Measurements from ENCODE around the gene KIF26B.

The KIF26B gene

DNA sequence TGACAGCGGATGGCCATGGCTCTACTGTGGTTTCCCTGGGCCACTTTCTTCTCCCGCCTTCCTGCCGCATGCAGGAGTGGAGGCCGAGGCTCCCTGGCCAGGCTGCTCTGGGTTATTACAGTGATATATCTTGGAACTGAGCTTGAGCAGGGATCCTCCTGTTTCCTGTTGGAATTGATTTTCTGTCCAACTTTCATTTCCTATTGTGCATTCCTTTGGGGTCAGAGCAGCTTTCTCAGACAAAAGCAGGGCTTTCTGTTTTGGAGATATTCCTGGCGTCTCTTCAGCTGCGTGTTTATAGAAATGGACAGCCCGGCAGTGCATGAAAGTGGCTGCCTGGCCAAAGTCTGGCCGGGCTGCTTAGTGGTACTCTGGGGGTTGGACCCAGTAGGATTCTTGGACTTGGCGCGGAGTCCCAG lies 146.4 kb downstream of the KIF26B start:
- H3K4me3 ChIP-seq (ENCODE audit: low read depth, low read length): no peak overlapping the region
- TF ChIP-seq, protein P1, sequence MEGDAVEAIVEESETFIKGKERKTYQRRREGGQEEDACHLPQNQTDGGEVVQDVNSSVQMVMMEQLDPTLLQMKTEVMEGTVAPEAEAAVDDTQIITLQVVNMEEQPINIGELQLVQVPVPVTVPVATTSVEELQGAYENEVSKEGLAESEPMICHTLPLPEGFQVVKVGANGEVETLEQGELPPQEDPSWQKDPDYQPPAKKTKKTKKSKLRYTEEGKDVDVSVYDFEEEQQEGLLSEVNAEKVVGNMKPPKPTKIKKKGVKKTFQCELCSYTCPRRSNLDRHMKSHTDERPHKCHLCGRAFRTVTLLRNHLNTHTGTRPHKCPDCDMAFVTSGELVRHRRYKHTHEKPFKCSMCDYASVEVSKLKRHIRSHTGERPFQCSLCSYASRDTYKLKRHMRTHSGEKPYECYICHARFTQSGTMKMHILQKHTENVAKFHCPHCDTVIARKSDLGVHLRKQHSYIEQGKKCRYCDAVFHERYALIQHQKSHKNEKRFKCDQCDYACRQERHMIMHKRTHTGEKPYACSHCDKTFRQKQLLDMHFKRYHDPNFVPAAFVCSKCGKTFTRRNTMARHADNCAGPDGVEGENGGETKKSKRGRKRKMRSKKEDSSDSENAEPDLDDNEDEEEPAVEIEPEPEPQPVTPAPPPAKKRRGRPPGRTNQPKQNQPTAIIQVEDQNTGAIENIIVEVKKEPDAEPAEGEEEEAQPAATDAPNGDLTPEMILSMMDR (IDR thresholded peaks at IDR 0.05; ENCODE audit: control insufficient read depth, extremely low read depth, insufficient read depth): no peak
- DNase-seq (ENCODE audit: low read depth): no peak

DNA sequence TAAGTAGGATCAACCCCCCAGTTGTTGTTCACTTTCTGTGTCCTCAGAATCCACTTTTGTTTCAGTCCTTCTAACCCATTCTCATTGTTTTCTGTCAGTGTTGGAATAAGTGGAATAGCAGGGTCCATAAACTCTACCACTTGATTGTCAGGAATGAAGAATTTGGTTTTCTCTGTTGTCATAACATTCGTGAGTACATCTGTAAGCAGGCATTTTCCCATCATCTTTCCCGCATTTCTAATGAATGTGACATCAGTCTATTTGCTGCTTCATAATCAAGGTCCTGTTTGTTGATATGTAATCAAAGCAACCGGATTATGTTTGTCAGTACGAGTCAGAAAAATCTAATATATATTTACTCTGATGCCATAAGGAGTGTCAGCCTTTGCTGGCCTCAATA lies 147.1 kb downstream of the KIF26B start:
- TF ChIP-seq, protein P1 (IDR thresholded peaks at IDR 0.05; ENCODE audit: control insufficient read depth, extremely low read depth, insufficient read depth): no peak
- no peak overlapping the region for H3K4me3 ChIP-seq (ENCODE audit: low read depth, low read length)
- no peak for DNase-seq (ENCODE audit: low read depth)

DNA sequence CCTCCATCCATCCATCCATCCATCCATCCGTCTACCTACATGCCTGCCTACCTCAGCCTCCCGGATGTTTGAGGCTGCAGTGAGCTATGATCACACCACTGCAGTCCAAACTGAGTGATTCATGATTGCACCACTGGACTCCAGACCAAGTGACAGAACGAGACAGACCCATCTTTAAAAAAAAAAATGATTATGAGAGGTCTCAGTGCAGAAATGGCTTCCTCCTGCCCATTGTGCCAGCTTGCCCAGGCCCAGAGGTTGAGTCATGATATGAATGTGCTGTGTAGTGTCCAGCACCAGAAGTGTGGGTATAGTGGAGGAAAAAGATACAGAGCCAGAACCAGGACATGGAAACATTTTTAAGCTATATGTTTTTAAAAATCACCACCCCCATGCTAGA lies 149.9 kb downstream of the KIF26B start:
- DNase-seq (ENCODE audit: low read depth): no peak
- H3K4me3 ChIP-seq (ENCODE audit: low read depth, low read length): no peak overlapping the region
- TF ChIP-seq, protein P1 (IDR thresholded peaks at IDR 0.05; ENCODE audit: control insufficient read depth, extremely low read depth, insufficient read depth): no peak

DNA sequence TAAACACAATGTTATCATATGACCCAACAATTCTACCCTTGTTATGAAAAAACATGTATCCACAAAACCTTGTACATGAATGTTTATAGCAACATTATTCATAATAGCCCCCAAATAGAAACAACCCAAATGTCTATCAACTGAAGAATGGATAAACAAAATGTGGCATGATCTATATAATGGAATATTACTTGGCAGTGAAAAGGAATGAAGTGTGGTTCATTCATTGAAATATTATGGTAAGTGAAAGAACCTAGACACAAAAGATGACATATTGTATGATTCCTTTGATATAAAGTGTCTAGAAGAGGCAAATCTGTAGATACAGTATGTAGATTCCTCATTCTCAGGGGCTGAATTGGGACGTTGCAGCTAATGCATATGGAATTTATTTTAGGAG lies 151.2 kb downstream of the KIF26B start:
- DNase-seq (ENCODE audit: low read depth): no peak
- H3K4me3 ChIP-seq (ENCODE audit: low read depth, low read length): no peak overlapping the region
- TF ChIP-seq, protein P1 (IDR thresholded peaks at IDR 0.05; ENCODE audit: control insufficient read depth, extremely low read depth, insufficient read depth): no peak

DNA sequence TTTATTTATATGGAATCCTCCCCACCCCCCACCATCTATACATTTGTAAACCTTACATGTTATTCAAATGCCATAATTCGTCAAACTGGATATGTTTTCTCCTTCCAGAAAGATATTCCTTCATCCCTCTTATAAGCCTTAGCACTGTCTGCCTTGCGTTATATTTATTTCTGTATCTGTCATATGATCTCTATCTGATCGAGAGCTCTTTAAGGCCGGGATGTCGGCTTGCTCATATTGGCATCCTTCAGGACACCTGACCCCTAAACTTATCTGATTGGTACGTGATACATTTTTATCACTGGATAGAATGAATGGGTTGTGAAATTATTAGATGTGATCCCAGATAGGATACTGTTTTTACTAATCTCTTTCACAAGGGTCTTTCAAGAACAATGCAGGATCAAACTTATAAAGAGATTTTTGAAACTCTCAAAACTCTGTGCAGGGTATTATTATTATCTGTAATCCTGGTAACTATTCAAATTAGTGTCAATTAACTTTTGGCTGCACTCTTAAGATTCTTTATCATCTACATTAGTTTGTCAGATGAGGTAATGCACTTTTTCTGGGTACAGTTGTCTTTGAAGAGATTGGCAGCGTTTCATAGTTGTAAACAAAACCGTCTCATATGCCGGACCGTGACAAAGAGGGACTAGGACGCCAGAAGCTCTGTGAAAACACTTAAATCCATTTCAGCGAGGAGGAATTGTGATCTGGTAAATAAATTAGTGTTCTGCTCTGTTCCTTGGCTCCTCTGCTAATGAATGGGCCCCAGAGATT lies 152.0 kb downstream of the KIF26B start:
- H3K4me3 ChIP-seq (ENCODE audit: low read depth, low read length): no peak overlapping the region
- TF ChIP-seq, protein P1 (IDR thresholded peaks at IDR 0.05; ENCODE audit: control insufficient read depth, extremely low read depth, insufficient read depth): no peak
- DNase-seq (ENCODE audit: low read depth): no peak

DNA sequence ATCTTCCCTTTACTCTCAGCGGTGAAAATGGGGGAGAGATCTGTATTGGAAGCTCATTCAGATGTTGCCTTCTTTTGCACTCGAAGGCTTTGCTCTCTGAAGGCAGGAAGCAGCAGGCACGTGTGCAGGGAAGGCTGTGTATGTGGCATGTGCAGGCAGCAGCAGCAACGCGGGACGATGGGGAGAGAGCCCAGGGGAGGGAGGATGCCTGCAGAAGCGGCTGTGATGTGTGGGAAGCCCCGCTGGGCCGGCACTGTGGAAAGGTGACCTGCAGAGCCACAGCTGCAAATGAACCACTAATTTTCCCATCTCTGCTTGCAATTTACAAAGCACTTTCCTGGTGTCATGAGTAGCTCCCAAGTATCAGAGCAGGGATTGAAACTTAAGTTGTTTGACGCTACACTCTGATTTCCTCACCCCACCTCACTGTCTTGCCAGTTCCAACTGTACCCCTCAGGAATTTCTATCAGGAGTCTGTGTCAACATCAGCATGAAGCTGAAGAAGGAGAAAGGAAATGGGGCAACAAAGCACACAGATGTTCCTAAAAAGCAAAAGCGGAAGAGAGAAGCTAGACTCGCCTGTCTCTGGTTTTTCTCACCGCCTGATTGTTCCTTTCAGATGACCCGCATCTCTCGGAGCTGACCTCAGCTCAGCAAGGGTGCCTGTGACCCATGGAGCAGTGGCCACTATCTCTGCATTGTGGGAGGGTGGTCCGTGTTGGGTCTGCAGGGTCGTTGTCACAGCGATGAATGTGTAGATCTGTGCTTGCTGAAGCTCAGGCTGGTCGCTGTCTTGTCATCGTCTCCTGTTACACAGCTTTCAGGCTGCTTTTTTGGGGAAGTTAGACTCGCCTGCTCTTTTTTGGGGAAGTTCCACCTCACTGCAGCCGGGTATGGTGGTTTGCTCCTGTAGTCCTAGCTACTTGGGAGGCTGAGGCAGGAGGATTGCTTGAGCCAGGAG lies 156.1 kb downstream of the KIF26B start:
- no peak for DNase-seq (ENCODE audit: low read depth)
- TF ChIP-seq, protein P1 (IDR thresholded peaks at IDR 0.05; ENCODE audit: control insufficient read depth, extremely low read depth, insufficient read depth): no peak
- no peak overlapping the region for H3K4me3 ChIP-seq (ENCODE audit: low read depth, low read length)

Measured in LNCaP clone FGC (cell line).